NCI-H1436 treated with DMSO at 0.1 percent for 48 hours (cell line): Measurements from ENCODE around the gene IKZF1.

Experiments
- DNase-seq: peaks from one replicate; lab custom pipeline; 2025; lab: John Stamatoyannopoulos, UW

The IKZF1 gene

DNA sequence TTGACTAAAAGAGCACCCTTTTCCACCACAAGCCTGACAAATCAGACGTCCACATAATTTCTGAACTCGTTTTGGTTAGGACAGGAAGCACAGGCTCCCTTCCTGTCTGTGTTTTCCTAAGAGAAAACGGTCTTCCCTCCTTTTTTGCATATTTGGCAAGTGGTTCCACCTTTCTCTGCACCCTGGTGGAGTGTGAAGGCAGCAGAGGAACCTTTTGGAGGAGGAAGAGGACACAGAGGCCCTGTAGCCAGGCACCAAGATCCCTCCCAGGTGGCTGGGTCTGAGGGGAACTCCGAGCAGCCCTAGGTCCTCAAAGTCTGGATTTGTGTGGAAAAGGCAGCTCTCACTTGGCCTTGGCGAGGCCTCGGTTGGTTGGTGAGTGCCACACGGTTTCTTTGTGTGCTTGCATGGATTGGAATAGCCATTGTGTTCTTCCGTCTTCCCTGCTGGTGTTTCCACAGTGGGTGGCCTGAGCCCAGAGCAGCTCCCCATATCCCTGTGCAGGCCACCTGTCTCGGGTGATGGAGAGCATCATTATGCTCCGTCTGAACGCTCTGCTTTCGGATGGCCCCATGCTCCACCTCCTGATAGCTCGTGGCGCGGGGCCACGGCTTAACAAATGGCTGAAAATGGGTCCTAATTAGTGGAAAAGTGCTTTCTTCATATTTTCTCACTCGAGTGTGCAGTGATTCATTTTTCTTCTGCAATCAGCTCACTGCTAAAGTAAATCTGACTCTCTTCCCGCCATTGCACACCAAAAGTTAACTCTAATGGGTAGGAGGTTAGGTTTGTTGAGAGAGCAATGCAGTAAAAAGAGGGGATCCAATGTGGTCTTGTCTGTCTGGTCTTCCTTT is 4.2 kb downstream of the IKZF1 start:
- peak; percentile 21 for DNase-seq

GRCh38 chr7:50309721-50310120 is 5.2 kb downstream of the IKZF1 start:
- no peak for DNase-seq

GRCh38 chr7:50310361-50310760 is 5.8 kb downstream of the IKZF1 start:
- DNase-seq, result no peak

GRCh38 chr7:50310956-50311355 is 6.4 kb downstream of the IKZF1 start:
- DNase-seq, result no peak

DNA sequence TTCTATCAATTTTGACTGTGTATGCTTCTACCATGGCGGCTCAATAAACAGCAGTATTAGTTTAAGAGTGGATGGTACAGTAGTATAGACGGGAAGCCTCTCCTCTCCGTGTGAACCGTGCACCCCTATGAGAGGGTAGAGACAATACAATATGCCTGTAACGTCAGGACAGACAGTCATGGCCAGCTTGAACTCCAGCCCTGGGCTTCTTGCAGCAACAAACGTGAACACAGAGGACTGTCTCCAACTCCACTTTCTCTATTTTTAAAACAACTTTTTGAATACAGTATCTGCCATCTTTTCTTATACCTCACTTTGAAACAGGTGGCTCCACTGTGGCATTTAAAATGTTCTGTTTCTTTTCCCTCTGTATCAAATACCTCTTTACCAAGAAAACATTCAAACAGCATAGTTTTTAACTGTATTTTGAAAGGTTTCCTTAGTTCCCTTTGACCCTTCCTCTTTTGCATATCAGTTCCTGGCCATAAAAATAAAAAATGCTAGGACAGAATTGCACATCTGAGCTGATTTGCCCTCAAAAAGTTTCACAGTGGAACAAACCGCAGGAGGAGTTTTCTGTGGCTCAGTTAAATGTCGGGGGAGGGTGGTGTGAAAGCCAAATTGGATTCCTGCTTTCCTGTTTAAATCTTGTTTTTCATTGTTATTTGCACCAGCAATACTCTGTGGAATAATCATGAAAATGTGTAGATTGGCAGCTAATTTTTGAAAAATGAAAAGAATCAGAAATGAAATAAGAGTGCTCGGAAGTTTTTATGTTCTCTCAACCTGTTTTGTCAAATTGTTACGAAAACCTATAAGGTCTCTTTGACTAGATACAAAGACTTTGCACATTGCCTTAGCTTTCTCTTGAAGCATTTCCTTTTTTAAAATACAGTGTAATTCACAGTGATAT is 8.0 kb downstream of the IKZF1 start:
- no peak for DNase-seq

- no peak for DNase-seq
Measured at GRCh38 chr7:50314836-50315592, 10.5 kb downstream of the IKZF1 start.

DNA sequence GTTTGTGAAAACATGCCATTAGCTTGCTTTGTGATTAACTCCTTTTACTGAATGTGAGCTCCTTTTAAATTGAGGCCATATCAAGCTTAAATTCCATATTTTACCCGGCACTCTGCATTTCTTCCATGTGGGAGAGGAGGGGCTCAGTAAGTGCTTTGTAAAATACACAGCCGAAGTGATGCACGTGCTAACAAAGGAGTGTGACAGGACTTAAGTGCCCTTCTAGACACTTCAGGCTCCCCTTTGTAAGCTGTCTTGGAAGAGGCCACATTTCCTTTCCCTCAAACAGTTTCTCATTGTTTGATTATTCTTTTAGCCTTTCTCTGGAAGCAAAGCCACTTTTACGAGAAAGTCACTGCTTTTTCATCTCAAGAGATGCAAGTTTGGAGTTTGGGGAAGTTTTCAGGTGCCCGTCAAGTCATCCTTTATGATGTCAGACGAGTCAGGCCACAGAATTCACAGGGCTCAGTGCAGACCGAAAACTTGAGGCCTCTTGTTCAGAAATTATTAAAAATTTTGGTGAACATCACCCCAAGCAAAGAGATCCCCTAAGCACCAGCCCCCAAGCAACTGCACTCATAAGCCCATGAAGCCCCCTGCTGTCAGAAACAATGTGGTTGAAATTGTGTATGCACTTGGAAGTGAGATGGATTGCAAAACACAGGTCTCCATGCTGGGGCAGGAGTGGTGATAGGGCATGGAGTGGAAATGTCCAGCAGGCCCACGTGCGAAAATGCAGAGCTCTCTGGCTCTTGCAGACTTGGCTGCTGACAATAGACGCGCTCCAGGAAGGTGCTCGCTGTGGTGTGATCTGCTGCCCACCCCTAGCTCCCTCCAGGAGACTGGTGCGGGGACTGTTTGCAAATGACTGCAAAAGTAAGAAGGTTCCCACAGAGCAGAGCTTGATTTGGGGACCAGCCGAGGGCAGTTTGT is 11.5 kb downstream of the IKZF1 start:
- DNase-seq, result no peak

DNA sequence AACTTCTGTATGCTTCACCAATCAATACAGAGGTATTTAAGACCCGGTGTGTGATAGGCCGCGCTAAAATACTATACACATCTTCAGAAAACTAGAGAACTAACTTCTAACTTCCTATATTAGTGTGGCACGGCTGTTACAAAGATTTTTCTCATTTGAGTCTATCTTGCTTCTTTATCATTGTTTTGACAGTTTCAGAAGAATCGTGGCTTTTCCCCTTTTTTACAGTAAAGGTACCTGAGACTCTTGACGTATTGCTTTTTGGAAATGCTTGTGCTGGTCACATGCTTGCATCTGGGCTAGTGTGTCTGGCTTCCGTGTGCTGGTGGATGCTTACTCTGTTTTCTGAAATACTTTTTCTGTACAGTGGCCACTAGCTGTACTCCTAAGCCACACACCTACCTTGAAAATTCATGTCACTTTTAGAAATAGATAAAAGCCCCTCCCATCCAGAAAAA is 12.7 kb downstream of the IKZF1 start:
- DNase-seq, result no peak

DNA sequence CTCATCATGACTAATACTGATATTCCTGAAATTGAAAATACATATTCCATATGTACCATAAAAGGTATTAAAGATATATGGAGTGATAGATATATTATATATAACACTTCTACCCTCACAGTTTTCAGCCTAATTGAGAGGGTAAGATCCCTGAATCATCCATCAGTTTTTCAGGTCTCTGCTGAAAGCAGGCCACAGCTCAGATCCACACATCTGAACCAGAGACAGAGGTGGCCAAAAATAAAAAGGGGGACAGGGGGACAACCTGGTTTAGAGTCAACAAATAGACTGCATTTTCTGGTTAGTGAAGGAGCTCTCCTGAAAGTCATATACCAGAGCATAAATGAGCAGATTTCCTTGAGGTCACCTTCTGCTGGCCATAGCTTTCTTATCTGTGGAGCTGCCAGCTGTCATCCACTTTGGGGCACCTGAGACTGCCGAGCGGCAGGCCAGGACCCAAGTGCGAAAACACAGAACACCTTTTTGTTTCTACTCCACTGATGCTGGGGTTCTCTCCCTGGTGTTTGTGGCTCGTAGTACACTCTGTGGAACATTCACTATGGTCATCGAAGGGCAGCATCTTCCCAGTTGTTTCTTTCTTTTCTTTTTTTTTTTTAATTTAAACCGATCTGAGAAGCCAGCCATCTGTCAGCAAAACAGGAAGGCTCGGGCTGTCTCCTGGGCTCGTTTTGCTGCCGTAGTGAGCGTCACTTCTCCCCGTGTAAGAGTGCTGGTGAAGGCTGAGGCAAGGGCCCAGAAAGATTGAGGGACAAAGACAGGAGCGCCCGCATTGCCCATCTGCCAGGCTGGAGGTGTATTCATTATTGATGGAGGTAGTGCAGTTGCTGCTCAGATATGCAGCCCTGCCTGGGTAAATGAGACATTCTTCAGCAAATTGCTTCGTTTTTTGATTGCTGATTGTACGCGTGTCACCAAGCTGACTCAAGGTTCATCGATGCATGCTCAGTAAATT is 13.5 kb downstream of the IKZF1 start:
- DNase-seq, result no peak

GRCh38 chr7:50321487-50322067 is 17.1 kb downstream of the IKZF1 start:
- DNase-seq, result no peak

DNA sequence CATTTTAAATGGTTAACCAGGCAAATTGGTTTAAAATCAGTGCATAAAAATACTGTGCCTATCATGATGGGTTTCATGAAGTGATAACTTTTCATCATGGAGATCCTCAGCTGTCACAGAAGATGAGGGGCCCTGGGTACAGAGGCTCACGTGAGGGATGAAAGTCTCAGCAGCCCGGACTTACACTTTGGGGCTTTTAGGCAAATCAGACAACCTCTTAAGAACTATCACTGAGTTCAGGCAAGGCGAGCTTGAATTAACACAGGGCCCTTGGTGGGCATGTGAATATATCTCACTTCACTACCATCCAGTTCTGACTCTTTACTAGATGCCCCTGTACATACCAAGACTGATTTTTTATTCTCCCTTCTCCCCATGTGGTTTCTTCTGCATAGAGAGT is 19.6 kb downstream of the IKZF1 start:
- no peak for DNase-seq

- no peak for DNase-seq
Measured at GRCh38 chr7:50327443-50327842, 22.9 kb downstream of the IKZF1 start.

DNA sequence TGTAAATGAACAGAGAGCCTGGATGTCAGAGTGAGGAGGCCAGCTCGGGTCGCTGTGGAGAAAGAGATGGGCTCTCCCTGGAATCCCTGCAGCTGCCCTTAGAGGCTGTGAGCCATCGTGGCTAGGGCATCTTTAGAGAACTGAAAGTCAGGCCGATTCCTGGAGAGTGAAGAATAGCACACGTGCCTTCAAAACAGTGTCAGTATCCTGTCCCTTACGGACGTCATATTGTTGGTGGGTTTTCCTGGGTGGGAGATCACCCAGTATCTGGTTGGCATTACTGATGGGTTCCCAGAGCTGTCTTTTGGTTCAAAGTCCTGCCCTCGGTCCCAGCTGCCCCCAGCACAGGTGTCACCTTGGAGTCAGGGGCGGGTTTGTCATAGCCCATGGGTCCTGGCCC is 25.3 kb downstream of the IKZF1 start:
- DNase-seq, result no peak

GRCh38 chr7:50330254-50330653 is 25.7 kb downstream of the IKZF1 start:
- no peak for DNase-seq

- DNase-seq, result no peak
Measured at GRCh38 chr7:50330696-50331095, 26.2 kb downstream of the IKZF1 start.

DNA sequence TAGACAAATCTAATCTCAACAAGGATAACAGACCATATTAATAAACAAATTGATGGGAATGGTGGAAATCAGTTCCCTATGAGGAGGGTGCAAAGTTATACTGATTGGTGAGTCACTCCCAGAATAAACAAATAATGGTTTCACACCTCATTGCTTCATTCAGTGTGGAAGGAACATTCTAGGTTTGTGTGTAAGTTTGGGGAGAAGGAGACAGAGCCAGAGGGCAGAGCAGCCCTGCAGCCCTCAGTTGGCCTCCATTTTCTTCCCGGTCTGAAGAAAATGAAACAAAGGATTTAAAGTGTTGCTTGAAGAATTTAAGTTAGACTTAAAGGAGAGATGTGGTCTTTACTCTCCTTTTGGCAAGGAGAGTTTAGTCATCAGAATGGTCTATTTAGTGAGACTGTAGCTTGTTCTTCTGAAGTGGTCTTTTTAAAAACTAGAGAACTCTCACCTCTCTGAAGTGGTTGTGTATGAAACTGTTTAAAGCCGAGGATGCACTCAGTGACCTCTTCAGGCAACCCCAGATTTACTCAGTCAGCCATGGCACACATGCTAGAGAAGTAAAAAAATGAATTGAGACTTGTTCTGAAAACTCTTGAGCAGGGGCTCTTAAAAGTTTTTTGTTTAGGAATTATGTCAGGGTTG is 27.2 kb downstream of the IKZF1 start:
- DNase-seq, result no peak

DNA sequence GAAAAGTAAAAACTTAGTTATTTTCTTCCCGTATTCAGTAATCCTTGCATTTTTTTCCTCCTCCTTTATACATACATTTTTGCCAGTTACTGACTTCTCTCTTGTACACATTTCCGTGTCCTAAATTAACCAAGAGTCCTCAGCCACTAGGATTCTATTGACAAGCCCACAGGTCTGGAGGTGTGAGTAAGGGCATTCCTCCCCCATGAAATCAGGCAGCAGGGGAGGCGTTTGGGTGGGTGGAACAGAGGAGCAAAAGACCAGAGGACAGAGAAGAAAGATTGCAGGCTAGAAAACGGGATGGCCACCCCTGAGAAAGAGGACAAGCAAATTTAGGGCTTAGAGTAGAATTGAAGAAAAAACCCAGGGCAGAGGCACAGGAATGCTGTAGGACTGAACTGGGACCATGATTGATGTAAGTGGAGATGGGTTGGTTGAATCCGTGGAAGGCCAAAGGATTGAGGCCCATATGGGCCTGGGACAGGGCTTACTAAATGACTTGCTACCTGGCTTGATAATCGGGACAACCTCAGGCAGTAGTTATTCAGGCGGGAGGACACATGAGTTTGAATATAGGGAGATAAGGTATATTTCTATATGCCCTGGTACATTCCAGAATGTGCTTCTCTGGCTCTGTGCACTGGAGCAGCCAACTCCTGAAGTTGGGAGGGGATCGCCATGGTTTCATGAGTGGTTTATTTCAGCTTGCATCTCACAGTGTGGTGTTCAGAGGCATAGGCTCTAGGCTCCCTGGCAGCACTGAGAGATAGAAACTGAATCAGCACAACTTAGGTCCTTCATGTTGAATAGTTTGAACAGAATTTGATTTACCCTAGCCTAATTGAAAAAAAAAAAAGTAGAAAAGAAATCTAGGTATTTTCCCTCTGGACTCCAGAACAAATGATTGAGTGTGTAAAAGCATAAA is 28.0 kb downstream of the IKZF1 start:
- no peak for DNase-seq

GRCh38 chr7:50333221-50333651 is 28.7 kb downstream of the IKZF1 start:
- DNase-seq, result no peak
